A549 (cell line): ENCODE data around the gene CDC27. TPM values are rescaled to one million over a fixed set of nuclear protein-coding genes. Genes with fewer than 3 reads are reported as not detected.
A peak's percentile ranks its signal among the peaks of the same experiment; 100 is the strongest.
"Not testable (repeated sequence)": the region's sequence is repeated elsewhere in the genome, so short reads cannot be mapped to it uniquely, and the experiment has no call there.

Experiments used
- ATAC-seq, 2 experiments: fragments of 200-7000 bp in 1 of 2; fragments of >200 bp in 1 of 2; cut with Nextera tagmentation in 1 of 2; cut with Tn5 transposase in 1 of 2; 3 replicates each; pipeline versions ENCODE4 v1.8.0 to v1.9.1; 2018 to 2020; ENCODE audit warnings: mild to moderate bottlenecking in 1 of 2, moderate library complexity in 1 of 2
- CTCF ChIA-PET: fragments of 300-600 bp; sonication (Branson Sonifier 250); formaldehyde crosslinking; extraction: SDS; loops from one replicate; lab custom pipeline; 2021; ENCODE audit warnings: antibody characterized with exemption, inconsistent platforms; lab: Yijun Ruan, JAX
- POLR2A ChIA-PET: fragments of 350-600 bp; formaldehyde crosslinking; extraction: SDS; loops from one replicate; lab custom pipeline; 2021; ENCODE audit warnings: antibody characterized with exemption, inconsistent platforms; lab: Yijun Ruan, JAX
- DNase-seq, 2 experiments: peaks; one replicate each; pipeline versions ENCODE4 v3.0.0 to v3.0.0-alpha.2; 2011 to 2016; ENCODE audit warnings: low read depth in 1 of 2, low spot score in 1 of 2
- FAIRE-seq: peaks from 2 replicates; lab custom pipeline; 2011; peaks lifted over from hg19 to GRCh38; lab: Jason Lieb, UNC
- H3K27ac ChIP-seq, 2 experiments: fragments of >200 bp; sonication (Bioruptor Twin); formaldehyde crosslinking; 3 replicates each; pipeline ENCODE4 v1.5.1; 2016 to 2017
- H3K4me1 ChIP-seq: fragments of >200 bp; sonication (Bioruptor Twin); formaldehyde crosslinking; 3 replicates; pipeline ENCODE4 v1.6.1; 2016
- H3K4me2 ChIP-seq: fragments of >200 bp; sonication (Bioruptor Twin); formaldehyde crosslinking; 3 replicates; pipeline ENCODE4 v1.6.1; 2016
- H3K4me3 ChIP-seq: fragments of >200 bp; sonication (Bioruptor Twin); formaldehyde crosslinking; 3 replicates; pipeline ENCODE4 v1.5.1; 2016
- H3K9me3 ChIP-seq: fragments of >200 bp; sonication (Bioruptor Twin); formaldehyde crosslinking; 3 replicates; pipeline ENCODE4 v1.6.1; 2016
- CEBPB ChIP-seq, 2 experiments: fragments of >200 bp in 1 of 2; sonication (Bioruptor Twin) in 1 of 2; formaldehyde crosslinking in 1 of 2; IDR thresholded peaks; 2 replicates each; pipeline ENCODE4 v1.6.1; 2012 to 2016
- CHD2 ChIP-seq: fragments of 150-350 bp; IDR thresholded peaks from 2 replicates; pipeline ENCODE4 v1.6.1; 2014; ENCODE audit warnings: low read length; ENCODE audit not compliant: partially characterized antibody
- CHD4 ChIP-seq: fragments of 200-600 bp; sonication (generic); IDR thresholded peaks from 2 replicates; pipeline ENCODE4 v1.6.1; 2016; ENCODE audit warnings: antibody characterized with exemption, mild to moderate bottlenecking, borderline replicate concordance
- E2F6 ChIP-seq: IDR thresholded peaks from 2 replicates; pipeline ENCODE4 v1.6.1; 2012; ENCODE audit warnings: low read depth, borderline replicate concordance
- EHF ChIP-seq: fragments of 250-450 bp; sonication (Bioruptor Pico); IDR thresholded peaks from 2 replicates; pipeline ENCODE4 v1.5.0; 2020; ENCODE audit warnings: mild to moderate bottlenecking
- ELK1 ChIP-seq: fragments of 150-350 bp; IDR thresholded peaks from 2 replicates; pipeline ENCODE4 v1.6.1; 2014; ENCODE audit warnings: low read depth, mild to moderate bottlenecking, low read length
- EP300 ChIP-seq, 2 experiments: fragments of >200 bp; sonication (Bioruptor Twin); formaldehyde crosslinking; IDR thresholded peaks; 2 replicates in 1 of 2; 3 replicates in 1 of 2; pipeline ENCODE4 v1.6.1; 2016 to 2017
- FOSB ChIP-seq: fragments of 250-450 bp; sonication (Bioruptor Pico); IDR thresholded peaks from 2 replicates; pipeline ENCODE4 v1.5.0; 2020; ENCODE audit warnings: mild to moderate bottlenecking, moderate library complexity
- FOSL2 ChIP-seq, 2 experiments: fragments of 450-650 bp in 1 of 2; fragments of >200 bp in 1 of 2; sonication (Bioruptor Twin) in 1 of 2; formaldehyde crosslinking; IDR thresholded peaks; 2 replicates each; pipeline versions ENCODE4 v1.5.0 to v1.6.1; 2016 to 2020; ENCODE audit warnings: mild to moderate bottlenecking in 1 of 2, moderate library complexity in 1 of 2
- FOXS1 ChIP-seq: fragments of 250-450 bp; sonication (Bioruptor Pico); IDR thresholded peaks from 2 replicates; pipeline ENCODE4 v1.5.0; 2020; ENCODE audit warnings: mild to moderate bottlenecking, moderate library complexity
- GATA3 ChIP-seq: IDR thresholded peaks from 2 replicates; pipeline ENCODE4 v1.6.1; 2012; ENCODE audit warnings: borderline replicate concordance
- HDAC2 ChIP-seq: fragments of 200-600 bp; sonication (generic); IDR thresholded peaks from 2 replicates; pipeline ENCODE4 v1.6.1; 2016
- KDM1A ChIP-seq: fragments of 200-600 bp; sonication (generic); IDR thresholded peaks from 2 replicates; pipeline ENCODE4 v1.6.1; 2016; ENCODE audit warnings: low read depth, mild to moderate bottlenecking
- KDM5A ChIP-seq: fragments of 200-600 bp; sonication (generic); IDR thresholded peaks from 2 replicates; pipeline ENCODE4 v1.6.1; 2016; ENCODE audit warnings: antibody characterized with exemption, mild to moderate bottlenecking
- MAZ ChIP-seq: fragments of 150-350 bp; IDR thresholded peaks from 2 replicates; pipeline ENCODE4 v1.6.1; 2014; ENCODE audit warnings: antibody characterized with exemption, low read depth, low read length, borderline replicate concordance
- NFE2L2 ChIP-seq: fragments of 150-350 bp; conservative IDR thresholded peaks from 2 replicates; pipeline ENCODE4 v1.6.1; 2014; ENCODE audit warnings: low read length
- POLR2AphosphoS2 ChIP-seq: conservative IDR thresholded peaks from 2 replicates; pipeline ENCODE4 v1.6.1; 2012; ENCODE audit warnings: low read length, improper control_type of control experiment, inconsistent platforms
- RFX5 ChIP-seq: fragments of 450-650 bp; IDR thresholded peaks from 2 replicates; pipeline ENCODE4 v1.7.1; 2014; ENCODE audit warnings: antibody characterized with exemption, mild to moderate bottlenecking, moderate library complexity
- TFCP2L1 ChIP-seq: fragments of 250-450 bp; sonication (Bioruptor Pico); IDR thresholded peaks from 2 replicates; pipeline ENCODE4 v1.5.0; 2021; ENCODE audit warnings: mild to moderate bottlenecking
- TP53 ChIP-seq: fragments of 250-450 bp; sonication (Bioruptor Pico); IDR thresholded peaks from 2 replicates; pipeline ENCODE4 v1.5.0; 2021; ENCODE audit warnings: mild to moderate bottlenecking, moderate library complexity
- USF2 ChIP-seq: fragments of 450-650 bp; IDR thresholded peaks from 2 replicates; pipeline ENCODE4 v1.6.1; 2014; ENCODE audit warnings: antibody characterized with exemption
- ZC3H11A ChIP-seq: fragments of 450-650 bp; IDR thresholded peaks from 2 replicates; pipeline ENCODE4 v1.6.1; 2014; ENCODE audit warnings: antibody characterized with exemption, mild to moderate bottlenecking
- ZFP36 ChIP-seq: fragments of 450-650 bp; IDR thresholded peaks from 2 replicates; pipeline ENCODE4 v1.6.1; 2014; ENCODE audit warnings: borderline replicate concordance; ENCODE audit not compliant: partially characterized antibody
- ZSCAN20 ChIP-seq: fragments of 250-450 bp; sonication (Bioruptor Pico); IDR thresholded peaks from 2 replicates; pipeline ENCODE4 v1.8.0; 2022; ENCODE audit warnings: mild to moderate bottlenecking, moderate library complexity
- WGBS: methylation state at CpG from one replicate; pipeline ENCODE4 v1.1.6; 2017; ENCODE audit errors: missing lambda C conversion rate; 5-methylcytosine and 5-hydroxymethylcytosine counted together
- polyA plus RNA-seq, 4 experiments: library from polyadenylated mRNA; depleted of rRNA in 3 of 4; stranded (reverse); fragments of >200 nt; fragmentation: RNase III in 1 of 4; extraction: RNeasy Plus Mini Kit Qiagen cat#74134 plus additional on column Dnase treatment in 1 of 4; gene quantifications; 2 replicates in 3 of 4; 3 replicates in 1 of 4; pipeline ENCODE4 v1.2.3, GENCODE V29; 2011 to 2017
- TF ChIP-seq, protein P1 (sequence below): IDR thresholded peaks from 2 replicates; pipeline ENCODE4 v1.6.1; 2012
- TF ChIP-seq, protein P2 (sequence below): fragments of >200 bp; sonication (Bioruptor Twin); formaldehyde crosslinking; IDR thresholded peaks from 2 replicates; pipeline ENCODE4 v1.6.1; 2016

The CDC27 gene
- polyA plus RNA-seq, 2 of the 4 experiments (the other 2 are of a cell fraction), result 88.0 to 150 TPM

DNA sequence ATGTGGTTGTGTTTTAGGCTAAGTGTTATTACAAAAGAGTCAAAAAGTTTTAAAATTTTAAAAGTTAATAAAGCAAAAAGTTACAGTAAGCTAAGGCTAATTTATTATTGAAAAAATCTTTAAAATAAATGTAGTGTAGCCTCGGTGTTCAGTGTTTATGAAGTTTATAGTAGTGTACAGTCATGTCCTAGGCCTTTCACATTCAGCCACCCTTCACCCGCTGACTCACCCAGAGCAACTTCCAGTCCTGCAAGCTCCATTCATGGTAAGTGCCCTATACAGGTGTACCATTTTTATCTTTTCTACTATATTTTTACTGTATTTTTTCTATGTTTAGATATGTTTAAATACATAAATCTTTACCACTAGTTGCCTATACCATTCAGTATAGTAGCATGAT lies 111.5 kb downstream of the CDC27 start:
- H3K27ac ChIP-seq, result no peak overlapping the region
- ChIA-PET POLR2A (no interaction called here), CTCF (interaction anchor here (1.4 kb wide), 1 partner anchor 10 kb away, joined by 4 read pairs; no protein-coding TSS in a partner anchor)
- H3K4me2 ChIP-seq, result no peak overlapping the region
- FAIRE-seq, result no peak
- TF ChIP-seq ZC3H11A (no peak), CEBPB (IDR thresholded peaks at IDR 0.05) (no peak), KDM5A (no peak), NFE2L2 (no peak), CHD4 (no peak), ELK1 (no peak), USF2 (no peak), HDAC2 (no peak), RFX5 (no peak), FOXS1 (CRISPR knock-in tag) (no peak), CHD2 (no peak), EHF (CRISPR knock-in tag) (no peak), E2F6 (no peak), POLR2AphosphoS2 (no peak), TFCP2L1 (CRISPR knock-in tag) (no peak), EP300 (IDR thresholded peaks at IDR 0.05) (no peak), KDM1A (no peak), FOSB (no peak)
- TF ChIP-seq, protein P1, sequence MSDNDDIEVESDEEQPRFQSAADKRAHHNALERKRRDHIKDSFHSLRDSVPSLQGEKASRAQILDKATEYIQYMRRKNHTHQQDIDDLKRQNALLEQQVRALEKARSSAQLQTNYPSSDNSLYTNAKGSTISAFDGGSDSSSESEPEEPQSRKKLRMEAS, result no peak
- TF ChIP-seq, protein P2, sequence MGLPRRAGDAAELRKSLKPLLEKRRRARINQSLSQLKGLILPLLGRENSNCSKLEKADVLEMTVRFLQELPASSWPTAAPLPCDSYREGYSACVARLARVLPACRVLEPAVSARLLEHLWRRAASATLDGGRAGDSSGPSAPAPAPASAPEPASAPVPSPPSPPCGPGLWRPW, result no peak
- ATAC-seq, result no peak
- DNase-seq, result no peak
- H3K4me3 ChIP-seq, result no peak overlapping the region
- WGBS, result 61% methylated on average over 2 of the region's 2 CpGs
- no peaks in the 10 kb centered on the region for H3K4me1 ChIP-seq
- no peaks in the 10 kb centered on the region for H3K9me3 ChIP-seq

DNA sequence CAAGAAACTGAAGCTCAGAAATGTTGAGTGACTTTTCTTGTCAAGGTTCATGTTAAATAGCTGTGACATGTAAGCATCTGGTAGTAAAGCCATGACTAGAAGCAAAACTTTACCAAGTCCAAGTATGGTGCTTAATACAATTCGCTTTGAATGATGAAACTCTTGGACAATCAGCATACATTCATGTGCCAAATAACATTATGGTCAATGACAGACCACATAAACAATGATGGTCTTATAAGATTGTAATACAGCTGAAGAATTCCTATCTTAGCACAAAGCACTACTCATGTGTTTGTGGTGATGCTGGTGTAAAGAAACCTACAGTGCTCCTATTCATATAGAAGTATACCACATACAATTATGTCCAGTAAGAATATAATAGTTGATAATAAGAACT lies 112.9 kb downstream of the CDC27 start:
- FAIRE-seq, result no peak
- CTCF ChIA-PET, result no interaction called here

DNA sequence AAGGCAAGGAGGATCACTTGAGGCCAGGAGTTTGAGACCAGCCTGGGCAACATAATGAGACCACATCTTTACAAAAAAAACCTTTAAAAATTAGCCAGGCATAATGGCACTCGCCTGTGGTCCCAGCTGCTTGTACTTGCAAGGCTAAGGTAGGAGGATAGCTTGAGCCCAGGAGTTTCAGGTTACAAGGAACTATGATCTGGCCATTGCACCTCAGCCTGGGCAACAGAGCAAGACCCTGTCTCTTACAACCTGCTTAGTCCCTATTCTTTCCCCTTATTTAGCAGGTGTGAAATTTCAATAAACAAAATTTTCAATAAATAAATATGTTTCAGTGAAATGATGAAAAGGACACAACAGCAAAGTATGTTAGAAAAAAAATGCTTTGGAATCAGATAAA lies 114.7 kb downstream of the CDC27 start:
- FAIRE-seq, POLR2A ChIA-PET, CTCF ChIA-PET, H3K4me3 ChIP-seq, H3K9me3 ChIP-seq, ATAC-seq, DNase-seq, H3K4me2 ChIP-seq, H3K27ac ChIP-seq: not testable (repeated sequence)
- peaks cover 12% of the 10 kb centered on the region; the same call in 2 of the 3 replicates for H3K4me1 ChIP-seq
- 84% methylated on average over 1 of the region's 1 CpG for WGBS

More for the DNA sequence above, 112.9 kb downstream of the CDC27 start:
- ATAC-seq, result no peak
- no peaks in the 10 kb centered on the region for H3K4me1 ChIP-seq
- POLR2A ChIA-PET, result no interaction called here
- H3K9me3 ChIP-seq, result no peaks in the 10 kb centered on the region
- WGBS, result 97% methylated on average over 1 of the region's 1 CpG
- H3K4me2 ChIP-seq, result no peak overlapping the region
- H3K4me3 ChIP-seq, result no peak overlapping the region
- TF ChIP-seq MAZ, result no peak
- TF ChIP-seq ZSCAN20, result no peak
- TF ChIP-seq ZFP36, result no peak
- TF ChIP-seq TFCP2L1 (CRISPR knock-in tag), result no peak
- TF ChIP-seq, protein P2, result no peak
- TF ChIP-seq FOSL2 (IDR thresholded peaks at IDR 0.05), result no peak
- TF ChIP-seq FOSL2 (CRISPR knock-in tag; IDR thresholded peaks at IDR 0.05), result no peak
- TF ChIP-seq GATA3, result no peak
- TF ChIP-seq KDM1A, result no peak
- TF ChIP-seq ELK1, result no peak
- no peak for TF ChIP-seq TP53 (CRISPR knock-in tag)
- no peak overlapping the region for H3K27ac ChIP-seq
- no peak for DNase-seq

DNA sequence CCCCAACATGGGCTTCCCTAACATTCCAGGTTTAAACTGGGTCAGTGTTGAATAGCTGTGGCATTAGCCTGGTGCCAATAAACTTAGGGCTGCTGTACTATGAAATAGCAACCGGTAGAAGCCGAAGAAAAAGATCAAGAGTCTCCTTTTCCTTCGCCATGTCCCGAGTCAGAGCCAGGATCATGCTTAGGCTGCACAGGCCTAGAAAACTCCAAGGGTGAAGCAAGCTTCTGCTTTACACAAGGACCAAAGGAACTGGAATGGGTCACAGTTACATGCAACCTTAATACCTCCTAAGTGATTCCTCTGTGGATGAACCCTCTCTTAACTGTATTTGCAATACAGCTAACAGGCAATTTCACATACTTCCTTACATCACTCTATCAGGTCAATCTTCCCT lies 115.5 kb downstream of the CDC27 start:
- POLR2A ChIA-PET, H3K4me3 ChIP-seq, DNase-seq, CTCF ChIA-PET, ATAC-seq, H3K4me2 ChIP-seq, H3K9me3 ChIP-seq, H3K27ac ChIP-seq: not testable (repeated sequence)
- FAIRE-seq, result peak; percentile 86
- H3K4me1 ChIP-seq, result peaks cover 12% of the 10 kb centered on the region; the same call in 2 of the 3 replicates
- 90% methylated on average over 4 of the region's 4 CpGs for WGBS
